C4-2B (cell line): Measurements from ENCODE around the gene RAB11A.

Source experiments
- H3K27ac ChIP-seq: fragments of 450-650 bp; 2 replicates; pipeline ENCODE4 v1.5.1; 2017
- ZFX ChIP-seq: fragments of 450-650 bp; IDR thresholded peaks from 2 replicates; pipeline ENCODE4 v1.6.1; 2017
- TF ChIP-seq, protein P1 (sequence below): fragments of 450-650 bp; conservative IDR thresholded peaks from 2 replicates; pipeline ENCODE4 v1.5.1; 2017; ENCODE audit warnings: mild to moderate bottlenecking

Gene RAB11A

GRCh38 chr15:65896236-65896635, 26.9 kb downstream of the RAB11A start:
- no peak for TF ChIP-seq ZFX
- TF ChIP-seq, protein P1, sequence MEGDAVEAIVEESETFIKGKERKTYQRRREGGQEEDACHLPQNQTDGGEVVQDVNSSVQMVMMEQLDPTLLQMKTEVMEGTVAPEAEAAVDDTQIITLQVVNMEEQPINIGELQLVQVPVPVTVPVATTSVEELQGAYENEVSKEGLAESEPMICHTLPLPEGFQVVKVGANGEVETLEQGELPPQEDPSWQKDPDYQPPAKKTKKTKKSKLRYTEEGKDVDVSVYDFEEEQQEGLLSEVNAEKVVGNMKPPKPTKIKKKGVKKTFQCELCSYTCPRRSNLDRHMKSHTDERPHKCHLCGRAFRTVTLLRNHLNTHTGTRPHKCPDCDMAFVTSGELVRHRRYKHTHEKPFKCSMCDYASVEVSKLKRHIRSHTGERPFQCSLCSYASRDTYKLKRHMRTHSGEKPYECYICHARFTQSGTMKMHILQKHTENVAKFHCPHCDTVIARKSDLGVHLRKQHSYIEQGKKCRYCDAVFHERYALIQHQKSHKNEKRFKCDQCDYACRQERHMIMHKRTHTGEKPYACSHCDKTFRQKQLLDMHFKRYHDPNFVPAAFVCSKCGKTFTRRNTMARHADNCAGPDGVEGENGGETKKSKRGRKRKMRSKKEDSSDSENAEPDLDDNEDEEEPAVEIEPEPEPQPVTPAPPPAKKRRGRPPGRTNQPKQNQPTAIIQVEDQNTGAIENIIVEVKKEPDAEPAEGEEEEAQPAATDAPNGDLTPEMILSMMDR, result no peak
- H3K27ac ChIP-seq, result no peak overlapping the region

DNA sequence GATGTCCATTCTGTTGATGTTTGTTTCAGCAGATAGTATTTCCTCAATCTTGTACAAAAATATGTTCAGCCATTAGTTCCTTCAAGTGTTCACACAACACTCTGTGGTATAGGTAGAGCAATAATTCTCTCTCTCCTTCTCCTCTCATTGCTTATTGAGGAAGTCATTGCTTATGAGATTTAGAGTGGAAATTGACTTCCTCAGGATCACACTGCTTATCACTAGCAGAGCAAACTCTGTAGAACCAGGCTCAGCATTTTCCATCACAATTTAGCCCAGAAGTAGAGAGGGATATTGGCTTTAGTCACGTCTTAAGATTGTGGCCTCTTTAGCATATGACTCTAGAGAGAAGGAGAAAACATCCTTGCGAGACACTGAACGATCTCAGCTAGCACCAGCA, 31.2 kb downstream of the RAB11A start:
- no peak overlapping the region for H3K27ac ChIP-seq
- TF ChIP-seq, protein P1, result no peak
- no peak for TF ChIP-seq ZFX

DNA sequence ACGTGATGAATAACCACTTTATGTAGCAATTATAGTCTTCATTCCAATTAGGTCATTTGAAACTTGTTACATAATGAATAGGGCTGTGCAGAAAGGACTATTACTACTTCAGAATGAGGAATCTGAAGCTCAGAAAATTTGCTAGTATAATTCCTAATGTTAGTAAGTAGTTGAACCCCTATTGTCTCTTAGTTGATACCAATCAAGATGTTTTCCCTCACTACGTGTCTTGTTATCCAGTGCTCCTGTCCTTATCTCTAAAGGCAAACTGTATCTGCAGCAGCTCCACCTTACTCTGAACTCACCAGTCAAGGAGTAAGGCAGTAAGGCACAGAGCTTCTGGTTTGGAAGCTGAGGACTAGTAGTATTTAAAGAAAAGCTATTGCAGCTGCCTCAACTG, 32.0 kb downstream of the RAB11A start:
- no peak overlapping the region for H3K27ac ChIP-seq
- TF ChIP-seq, protein P1, result no peak
- no peak for TF ChIP-seq ZFX

- TF ChIP-seq, protein P1, result no peak
- no peak for TF ChIP-seq ZFX
- no peak overlapping the region for H3K27ac ChIP-seq
Measured at GRCh38 chr15:65901836-65902235, 32.5 kb downstream of the RAB11A start.

DNA sequence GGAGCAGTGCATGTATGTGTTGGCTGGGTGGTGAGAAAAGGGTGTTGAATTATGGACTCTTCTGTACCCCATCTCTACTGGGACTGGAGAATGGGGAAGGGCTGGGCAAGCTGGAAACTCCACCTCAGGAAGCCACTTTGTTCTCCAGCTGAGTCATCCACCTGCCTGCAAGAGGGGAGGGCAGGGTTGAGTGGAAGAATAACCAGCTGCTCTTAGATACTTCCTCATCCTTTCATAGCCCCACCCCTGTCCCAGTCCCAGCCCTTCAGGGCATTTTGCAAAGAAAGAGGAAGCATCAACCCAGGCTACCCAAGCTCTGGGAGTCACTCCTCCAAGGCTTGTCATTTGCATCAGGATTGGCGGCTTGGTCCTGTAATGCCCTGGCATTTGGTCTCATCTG, 33.1 kb downstream of the RAB11A start:
- TF ChIP-seq ZFX, result no peak
- TF ChIP-seq, protein P1, result no peak
- no peak overlapping the region for H3K27ac ChIP-seq

DNA sequence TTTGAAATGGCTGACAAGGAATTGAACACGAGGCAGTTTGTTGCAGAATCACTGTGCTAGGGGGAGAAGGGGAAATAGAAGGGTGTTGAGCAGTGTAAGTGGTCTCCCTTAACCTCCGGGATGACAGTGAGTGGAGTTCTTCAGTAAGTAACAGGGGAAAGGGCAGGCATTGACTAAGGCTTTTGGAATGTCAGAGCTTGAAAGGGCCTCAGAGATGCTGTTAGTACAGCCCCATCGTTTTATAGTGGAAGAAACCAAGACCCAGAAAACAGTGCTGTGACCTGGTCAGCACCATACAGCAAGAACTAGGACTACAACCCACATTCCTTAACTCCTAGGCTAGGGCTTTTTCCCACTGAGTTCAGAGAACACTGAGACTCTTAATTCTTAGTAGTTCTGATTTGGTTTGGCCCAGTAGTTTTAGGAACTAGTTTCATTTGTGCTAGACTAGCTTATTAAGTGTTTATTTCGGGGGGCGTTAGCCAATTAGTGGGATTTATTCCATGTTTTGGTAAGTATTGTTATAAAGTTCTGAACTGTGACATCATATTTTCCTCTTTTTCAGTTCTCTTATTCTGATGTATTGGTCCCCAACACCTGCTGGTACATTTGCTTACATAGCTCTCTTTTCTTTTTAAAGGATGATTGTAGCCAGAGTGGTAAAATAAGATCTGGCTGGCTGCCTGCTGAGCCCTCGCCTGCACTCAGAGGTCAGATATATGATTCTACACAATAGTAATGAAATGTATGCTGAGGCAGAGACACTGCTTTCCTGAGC, 34.2 kb downstream of the RAB11A start:
- H3K27ac ChIP-seq, result no peak overlapping the region
- TF ChIP-seq, protein P1, result no peak
- no peak for TF ChIP-seq ZFX

DNA sequence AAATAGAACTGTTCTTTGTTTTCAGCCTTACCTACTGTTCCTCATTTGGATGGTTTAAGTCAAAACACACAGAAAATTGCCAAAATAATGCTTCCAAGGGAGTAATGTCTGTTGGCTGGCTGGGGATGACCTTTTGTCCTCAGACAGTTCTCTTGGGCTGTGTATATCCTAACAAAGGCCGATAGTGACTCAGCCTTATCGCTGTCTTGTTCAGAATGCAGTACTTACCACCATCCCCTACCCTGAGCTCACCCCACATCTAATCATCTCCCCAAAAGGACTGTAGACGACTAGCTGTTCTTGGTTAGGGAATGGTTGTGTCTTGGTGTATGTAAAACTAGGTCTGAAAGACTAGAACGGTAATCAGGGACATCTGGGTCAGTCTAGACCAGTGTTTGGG, 35.0 kb downstream of the RAB11A start:
- TF ChIP-seq ZFX, result no peak
- TF ChIP-seq, protein P1, result no peak
- H3K27ac ChIP-seq, result no peak overlapping the region
